Smooth muscle cell (in vitro differentiated cells): Measurements from ENCODE around the gene INPP5F. TPM values are rescaled to one million over a fixed set of nuclear protein-coding genes. Genes with fewer than 3 reads are reported as not detected.

Experiments used
- DNase-seq: peaks from one replicate; lab custom pipeline; 2025; ENCODE audit not compliant: unreplicated experiment; lab: John Stamatoyannopoulos, UW
- H2AFZ ChIP-seq: fragments of 200-600 bp; sonication (generic); 2 replicates; pipeline ENCODE4 v1.6.0; 2016; ENCODE audit warnings: antibody characterized with exemption, low read depth, mild to moderate bottlenecking
- H3F3A ChIP-seq: fragments of 200-600 bp; sonication (generic); 2 replicates; pipeline ENCODE4 v1.6.0; 2017; ENCODE audit warnings: antibody characterized with exemption, low read depth
- H3K27ac ChIP-seq: fragments of 200-600 bp; sonication (generic); 2 replicates; pipeline ENCODE4 v1.5.1; 2016; ENCODE audit warnings: low read depth, mild to moderate bottlenecking
- H3K27me3 ChIP-seq: fragments of 200-600 bp; sonication (generic); 2 replicates; pipeline ENCODE4 v1.6.1; 2016; ENCODE audit warnings: low read depth, mild to moderate bottlenecking
- H3K36me3 ChIP-seq: fragments of 200-600 bp; sonication (generic); 2 replicates; pipeline ENCODE4 v1.5.1; 2016; ENCODE audit warnings: low read depth
- H3K4me1 ChIP-seq: fragments of 200-600 bp; sonication (generic); 2 replicates; pipeline ENCODE4 v1.5.1; 2016; ENCODE audit warnings: low read depth
- H3K4me2 ChIP-seq: fragments of 200-600 bp; sonication (generic); 2 replicates; pipeline ENCODE4 v1.6.0; 2016; ENCODE audit warnings: mild to moderate bottlenecking
- H3K4me3 ChIP-seq: fragments of 200-600 bp; sonication (generic); 2 replicates; pipeline ENCODE4 v1.5.1; 2016; ENCODE audit warnings: mild to moderate bottlenecking
- H3K79me2 ChIP-seq: fragments of 200-600 bp; sonication (generic); 2 replicates; pipeline ENCODE4 v1.6.0; 2016; ENCODE audit warnings: low read depth, mild to moderate bottlenecking
- H3K9ac ChIP-seq: fragments of 200-600 bp; sonication (generic); 2 replicates; pipeline ENCODE4 v1.6.0; 2016; ENCODE audit warnings: low read depth
- H3K9me3 ChIP-seq: fragments of 200-600 bp; sonication (generic); replicated peaks from 2 replicates; pipeline ENCODE4 v1.5.1; 2016; ENCODE audit warnings: low read depth
- H4K20me1 ChIP-seq: fragments of 200-600 bp; sonication (generic); 2 replicates; pipeline ENCODE4 v1.6.0; 2016; ENCODE audit warnings: low read depth
- CTCF ChIP-seq: fragments of 200-600 bp; sonication (generic); IDR thresholded peaks from 2 replicates; pipeline ENCODE4 v1.5.1; 2017; ENCODE audit warnings: borderline replicate concordance, mild to moderate bottlenecking, antibody characterized with exemption; ENCODE audit not compliant: insufficient read depth, poor library complexity, severe bottlenecking
- WGBS: methylation state at CpG from one replicate; pipeline ENCODE4 v1.1.7; 2016; ENCODE audit warnings: low lambda C conversion rate; 5-methylcytosine and 5-hydroxymethylcytosine counted together
- polyA plus RNA-seq: library from polyadenylated mRNA; unstranded; fragments of >200 nt; fragmentation: Nextera tagmentation; extraction: Ambion mirVana; gene quantifications from 2 replicates; pipeline ENCODE4 v1.2.1, GENCODE V29; 2016
- total RNA-seq: library from RNA; depleted of rRNA; stranded (reverse); fragments of >200 nt; gene quantifications from 2 replicates; pipeline ENCODE4 v1.2.3, GENCODE V29; 2014

Gene INPP5F
- total and polyA plus RNA-seq, 2 experiments from 2014 or later: 15.9 to 106 TPM

GRCh38 chr10:119734396-119735332, 8.8 kb downstream of the INPP5F start:
- WGBS: 36% methylated on average over 1 of the region's 1 CpG
- Histone ChIP-seq H3K36me3 (no peaks in the 10 kb centered on the region), H3K9me3 (no peaks in the 10 kb centered on the region), H3K27ac (peak overlapping the region; percentile 62), H3K4me1 (peaks cover 7% of the 10 kb centered on the region), H4K20me1 (peaks cover 7% of the 10 kb centered on the region), H3K4me2 (no peak overlapping the region), H2AFZ (no peak overlapping the region), H3K27me3 (no peaks in the 10 kb centered on the region), H3K4me3 (no peak overlapping the region), H3K79me2 (peaks cover 29% of the 10 kb centered on the region), H3F3A (no peaks in the 10 kb centered on the region), H3K9ac (no peak overlapping the region)
- DNase-seq: no peak
- no peak for TF ChIP-seq CTCF

GRCh38 chr10:119735451-119735850, 9.6 kb downstream of the INPP5F start:
- H3K4me2 ChIP-seq: no peak overlapping the region
- DNase-seq: no peak
- no peak overlapping the region for H2AFZ ChIP-seq
- no peaks in the 10 kb centered on the region for H3K36me3 ChIP-seq
- H3K4me1 ChIP-seq: peaks cover 7% of the 10 kb centered on the region
- H3K4me3 ChIP-seq: no peak overlapping the region
- H3K79me2 ChIP-seq: peaks cover 30% of the 10 kb centered on the region
- no peaks in the 10 kb centered on the region for H3K9me3 ChIP-seq
- H3K27ac ChIP-seq: no peak overlapping the region
- no peak for TF ChIP-seq CTCF
- H4K20me1 ChIP-seq: peaks cover 7% of the 10 kb centered on the region
- H3F3A ChIP-seq: no peaks in the 10 kb centered on the region
- H3K9ac ChIP-seq: no peak overlapping the region
- no peaks in the 10 kb centered on the region for H3K27me3 ChIP-seq
- WGBS: 63% methylated on average over 3 of the region's 3 CpGs

GRCh38 chr10:119736220-119736619, 10.4 kb downstream of the INPP5F start:
- no peaks in the 10 kb centered on the region for H3K27me3 ChIP-seq
- H3K4me3 ChIP-seq: no peak overlapping the region
- 84% methylated on average over 1 of the region's 1 CpG for WGBS
- H3K27ac ChIP-seq: no peak overlapping the region
- no peak overlapping the region for H2AFZ ChIP-seq
- no peak overlapping the region for H3K9ac ChIP-seq
- H3F3A ChIP-seq: no peaks in the 10 kb centered on the region
- peaks cover 7% of the 10 kb centered on the region for H4K20me1 ChIP-seq
- TF ChIP-seq CTCF: no peak
- H3K4me2 ChIP-seq: no peak overlapping the region
- H3K79me2 ChIP-seq: peaks cover 28% of the 10 kb centered on the region
- peaks cover 7% of the 10 kb centered on the region for H3K4me1 ChIP-seq
- DNase-seq: no peak
- no peaks in the 10 kb centered on the region for H3K9me3 ChIP-seq
- H3K36me3 ChIP-seq: no peaks in the 10 kb centered on the region
